ENCODE results near the gene HYAL3.

HYAL3 gene

GRCh38 chr3:50278123-50278879, 20.9 kb downstream of the HYAL3 start:
- TF ChIP-seq CEBPB (IDR thresholded peaks at IDR 0.05), result no peak
- TF ChIP-seq MAX (IDR thresholded peaks at IDR 0.05), result no peak
- no peak for TF ChIP-seq YY1 (IDR thresholded peaks at IDR 0.05; ENCODE audit: low read depth)
- no peak for TF ChIP-seq RAD21 (IDR thresholded peaks at IDR 0.05; ENCODE audit: low read depth)
- TF ChIP-seq CREB1 (IDR thresholded peaks at IDR 0.05; ENCODE audit: low read depth), result no peak
- no peak for TF ChIP-seq EGR1 (IDR thresholded peaks at IDR 0.05)

GRCh38 chr3:50276762-50277101, 22.5 kb downstream of the HYAL3 start:
- TF ChIP-seq MAX (IDR thresholded peaks at IDR 0.05) (no peak), EP300 (IDR thresholded peaks at IDR 0.05; ENCODE audit: borderline replicate concordance) (no peak), CREB1 (IDR thresholded peaks at IDR 0.05; ENCODE audit: low read depth) (no peak), TEAD4 (IDR thresholded peaks at IDR 0.05) (no peak), ZBTB7A (IDR thresholded peaks at IDR 0.05; ENCODE audit: low read depth) (no peak), EGR1 (IDR thresholded peaks at IDR 0.05) (no peak), USF1 (IDR thresholded peaks at IDR 0.05) (no peak), RAD21 (IDR thresholded peaks at IDR 0.05; ENCODE audit: low read depth) (no peak), REST (IDR thresholded peaks at IDR 0.05; ENCODE audit: low read depth) (no peak), CEBPB (IDR thresholded peaks at IDR 0.05) (no peak), FOXM1 (IDR thresholded peaks at IDR 0.05; ENCODE audit: borderline replicate concordance, low read depth) (no peak), TAF1 (IDR thresholded peaks at IDR 0.05; ENCODE audit: low read depth) (no peak), TCF12 (IDR thresholded peaks at IDR 0.05; ENCODE audit: low read depth) (no peak), YY1 (IDR thresholded peaks at IDR 0.05; ENCODE audit: low read depth) (no peak)

- TF ChIP-seq TAF1 (IDR thresholded peaks at IDR 0.05; ENCODE audit: low read depth) (no peak), FOXM1 (IDR thresholded peaks at IDR 0.05; ENCODE audit: borderline replicate concordance, low read depth) (no peak), TEAD4 (IDR thresholded peaks at IDR 0.05) (no peak), ZBTB7A (IDR thresholded peaks at IDR 0.05; ENCODE audit: low read depth) (no peak), USF1 (IDR thresholded peaks at IDR 0.05) (no peak), EP300 (IDR thresholded peaks at IDR 0.05; ENCODE audit: borderline replicate concordance) (no peak), MAX (IDR thresholded peaks at IDR 0.05) (no peak), RAD21 (IDR thresholded peaks at IDR 0.05; ENCODE audit: low read depth) (no peak)
Observed at GRCh38 chr3:50275996-50276761, 23.0 kb downstream of the HYAL3 start.

GRCh38 chr3:50275141-50275995, 23.8 kb downstream of the HYAL3 start:
- TF ChIP-seq TAF1 (IDR thresholded peaks at IDR 0.05; ENCODE audit: low read depth) (no peak), EP300 (IDR thresholded peaks at IDR 0.05; ENCODE audit: borderline replicate concordance) (no peak), ZBTB7A (IDR thresholded peaks at IDR 0.05; ENCODE audit: low read depth) (no peak), RAD21 (IDR thresholded peaks at IDR 0.05; ENCODE audit: low read depth) (no peak), FOXM1 (IDR thresholded peaks at IDR 0.05; ENCODE audit: borderline replicate concordance, low read depth) (no peak), CREB1 (IDR thresholded peaks at IDR 0.05; ENCODE audit: low read depth) (no peak), TCF12 (IDR thresholded peaks at IDR 0.05; ENCODE audit: low read depth) (no peak), REST (IDR thresholded peaks at IDR 0.05; ENCODE audit: low read depth) (no peak), NFIC (IDR thresholded peaks at IDR 0.05) (no peak), EGR1 (IDR thresholded peaks at IDR 0.05) (no peak), CEBPB (IDR thresholded peaks at IDR 0.05) (no peak), MAX (IDR thresholded peaks at IDR 0.05) (no peak)

Measured in Ishikawa (cell line).